Transverse colon (tissue), 4 donors: ENCODE results near the gene SAMD7.

ENCODE experiments used
- CTCF ChIP-seq, 5 experiments: fragments of 200-600 bp in 3 of 5; fragments of 450-650 bp in 2 of 5; sonication (generic) in 3 of 5; IDR thresholded peaks; 1 replicate in 2 of 5; 2 replicates in 3 of 5; pipeline ENCODE4 v1.5.1; 2016 to 2017; ENCODE audit warnings: antibody characterized with exemption in 5 of 5, inconsistent platforms in 3 of 5, mild to moderate bottlenecking in 2 of 5, moderate library complexity in 1 of 5
- POLR2A ChIP-seq: fragments of 450-650 bp; IDR thresholded peaks from one replicate; pipeline ENCODE4 v1.6.1; 2016; ENCODE audit warnings: antibody characterized with exemption, mild to moderate bottlenecking, moderate library complexity
- POLR2AphosphoS5 ChIP-seq, 3 donors: sonication (generic); formaldehyde crosslinking; IDR thresholded peaks; one replicate each; pipeline ENCODE4 v1.6.1; 2016; ENCODE audit warnings: antibody characterized with exemption in 3 of 3

DNA sequence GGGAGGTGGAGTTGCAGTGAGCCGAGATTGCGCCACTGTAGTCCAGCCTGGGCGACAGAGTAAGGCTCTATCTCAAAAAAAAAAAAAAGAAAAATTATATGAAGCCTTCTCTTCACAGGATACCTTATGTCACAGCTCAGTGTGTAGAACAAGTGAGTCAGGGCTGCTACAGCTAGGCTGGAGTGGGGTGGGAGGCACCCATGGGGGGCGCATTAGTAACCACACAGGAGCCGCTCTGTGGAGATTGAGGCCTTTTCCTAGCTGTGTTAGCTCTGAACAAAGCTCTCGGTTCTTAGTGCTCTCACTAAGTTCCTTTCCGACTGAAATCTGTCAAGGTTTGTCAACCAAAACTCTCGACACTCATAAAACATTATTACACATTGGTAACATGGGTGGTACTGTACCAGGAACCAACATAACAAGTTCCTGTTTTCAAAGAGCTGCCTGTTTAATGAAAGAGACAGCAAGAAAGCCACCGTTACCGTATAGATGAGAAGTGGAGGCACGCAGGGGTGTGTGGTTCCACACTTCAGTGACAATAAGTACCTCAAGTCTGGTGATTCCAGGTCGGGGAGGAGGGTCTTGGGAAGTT is 46.1 kb upstream of the SAMD7 start:
- TF ChIP-seq CTCF (IDR thresholded peaks at IDR 0.05) (no peak), POLR2AphosphoS5 (IDR thresholded peaks at IDR 0.05) (peak in 1 of 3 donors; percentile 35), POLR2A (no peak)
